DND-41 (cell line): Measurements from ENCODE around the gene RNASE7.

Experiments used
- ATAC-seq: fragments of 200-7000 bp; cut with Tn5 transposase; 3 replicates; pipeline ENCODE4 v1.9.1; 2021; ENCODE audit warnings: low read depth; ENCODE audit not compliant: insufficient read depth
- DNase-seq: peaks from one replicate; pipeline ENCODE4 v3.0.0-alpha.2; 2020
- H2AFZ ChIP-seq: 2 replicates; pipeline ENCODE4 v1.6.0; 2012; ENCODE audit warnings: low read depth, low read length
- H3K27ac ChIP-seq: 2 replicates; pipeline ENCODE4 v1.5.1; 2012; ENCODE audit warnings: low read length, inconsistent platforms
- H3K27me3 ChIP-seq: fragments of 200-600 bp; sonication (generic); 2 replicates; pipeline ENCODE4 v1.6.0; 2012; ENCODE audit warnings: low read length, mild to moderate bottlenecking, inconsistent platforms; ENCODE audit not compliant: insufficient read depth, poor library complexity
- H3K36me3 ChIP-seq: 2 replicates; pipeline ENCODE4 v1.5.1; 2012; ENCODE audit warnings: low read length, inconsistent platforms; ENCODE audit not compliant: insufficient read depth
- H3K4me1 ChIP-seq: 2 replicates; pipeline ENCODE4 v1.5.1; 2012; ENCODE audit warnings: mild to moderate bottlenecking, low read length; ENCODE audit not compliant: insufficient read depth
- H3K4me2 ChIP-seq: 2 replicates; pipeline ENCODE4 v1.6.0; 2012; ENCODE audit warnings: mild to moderate bottlenecking, moderate library complexity, low read length, inconsistent platforms; ENCODE audit not compliant: insufficient read depth
- H3K4me3 ChIP-seq, 2 experiments: fragments of 200-600 bp in 1 of 2; shearing (Covaris generic) in 1 of 2; 2 replicates each; pipeline ENCODE4 v1.5.1; 2012 to 2016; ENCODE audit warnings: inconsistent platforms in 2 of 2, low read length in 2 of 2, mild to moderate bottlenecking in 2 of 2, low read depth in 1 of 2, moderate library complexity in 1 of 2
- H3K79me2 ChIP-seq: 2 replicates; pipeline ENCODE4 v1.6.0; 2012; ENCODE audit warnings: low read length, inconsistent platforms; ENCODE audit not compliant: insufficient read depth
- H3K9ac ChIP-seq: 2 replicates; pipeline ENCODE4 v1.6.0; 2012; ENCODE audit warnings: low read depth, mild to moderate bottlenecking, inconsistent platforms, low read length, moderate library complexity
- H3K9me3 ChIP-seq: 2 replicates; pipeline ENCODE4 v1.5.1; 2012; ENCODE audit warnings: low read length, moderate library complexity, mild to moderate bottlenecking, inconsistent platforms; ENCODE audit not compliant: insufficient read depth, severe bottlenecking
- H4K20me1 ChIP-seq: 2 replicates; pipeline ENCODE4 v1.6.0; 2012; ENCODE audit warnings: low read length; ENCODE audit not compliant: insufficient read depth
- CTCF ChIP-seq: IDR thresholded peaks from 2 replicates; pipeline ENCODE4 v1.5.1; 2012; ENCODE audit warnings: borderline replicate concordance, low read length, moderate library complexity, mild to moderate bottlenecking; ENCODE audit not compliant: poor library complexity, severe bottlenecking; ENCODE audit errors: extremely low read depth
- EZH2 ChIP-seq: IDR thresholded peaks from 3 replicates; pipeline ENCODE4 v1.6.1; 2012; ENCODE audit warnings: borderline replicate concordance, low read depth, mild to moderate bottlenecking, moderate library complexity, low read length, inconsistent platforms; ENCODE audit not compliant: severe bottlenecking

Gene RNASE7

GRCh38 chr14:21036751-21037150, 5.4 kb upstream of the RNASE7 start:
- Histone ChIP-seq H3K79me2 (no peaks in the 10 kb centered on the region), H3K4me2 (no peak overlapping the region), H3K9me3 (no peaks in the 10 kb centered on the region), H3K36me3 (no peaks in the 10 kb centered on the region), H2AFZ (no peak overlapping the region), H4K20me1 (no peaks in the 10 kb centered on the region), H3K27me3 (peaks cover 16% of the 10 kb centered on the region), H3K4me3 (no peak overlapping the region), H3K27ac (no peak overlapping the region), H3K4me1 (no peaks in the 10 kb centered on the region), H3K9ac (no peak overlapping the region)
- TF ChIP-seq CTCF (no peak), EZH2 (no peak)
- DNase-seq (no peak), ATAC-seq (no peak)

- Histone ChIP-seq H4K20me1 (no peaks in the 10 kb centered on the region), H2AFZ (no peak overlapping the region), H3K36me3 (no peaks in the 10 kb centered on the region), H3K27me3 (peaks cover 12% of the 10 kb centered on the region), H3K79me2 (no peaks in the 10 kb centered on the region), H3K9me3 (no peaks in the 10 kb centered on the region), H3K27ac (no peak overlapping the region), H3K4me2 (no peak overlapping the region), H3K4me3 (no peak overlapping the region), H3K9ac (no peak overlapping the region), H3K4me1 (no peaks in the 10 kb centered on the region)
- ATAC-seq (no peak), DNase-seq (no peak)
- TF ChIP-seq CTCF (no peak), EZH2 (no peak)
Observed at GRCh38 chr14:21037156-21037555, 5.0 kb upstream of the RNASE7 start.

- Histone ChIP-seq H3K4me2 (no peak overlapping the region), H2AFZ (no peak overlapping the region), H3K27me3 (peaks cover 8% of the 10 kb centered on the region), H3K9ac (no peak overlapping the region), H3K4me3 (no peak overlapping the region), H3K27ac (no peak overlapping the region), H3K9me3 (no peaks in the 10 kb centered on the region), H4K20me1 (no peaks in the 10 kb centered on the region), H3K79me2 (no peaks in the 10 kb centered on the region), H3K36me3 (no peaks in the 10 kb centered on the region), H3K4me1 (no peaks in the 10 kb centered on the region)
- ATAC-seq, result no peak
- TF ChIP-seq CTCF (no peak), EZH2 (no peak)
- no peak for DNase-seq
Observed at GRCh38 chr14:21038441-21039422, 3.4 kb upstream of the RNASE7 start.
